Stimulated activated CD4-positive, alpha-beta T cell treated with anti-CD3 and anti-CD28 coated beads, Interleukin-4, amount 100 ng/mL, for 4 hours (primary cell): ENCODE measurements around the gene TSPOAP1.

Experiments used
- DNase-seq, 2 experiments: peaks; one replicate each; pipeline ENCODE4 v3.0.0-alpha.2; 2020

Gene TSPOAP1

GRCh38 chr17:58339755-58340404 is 11.3 kb upstream of the TSPOAP1 start:
- DNase-seq = no peak

DNA sequence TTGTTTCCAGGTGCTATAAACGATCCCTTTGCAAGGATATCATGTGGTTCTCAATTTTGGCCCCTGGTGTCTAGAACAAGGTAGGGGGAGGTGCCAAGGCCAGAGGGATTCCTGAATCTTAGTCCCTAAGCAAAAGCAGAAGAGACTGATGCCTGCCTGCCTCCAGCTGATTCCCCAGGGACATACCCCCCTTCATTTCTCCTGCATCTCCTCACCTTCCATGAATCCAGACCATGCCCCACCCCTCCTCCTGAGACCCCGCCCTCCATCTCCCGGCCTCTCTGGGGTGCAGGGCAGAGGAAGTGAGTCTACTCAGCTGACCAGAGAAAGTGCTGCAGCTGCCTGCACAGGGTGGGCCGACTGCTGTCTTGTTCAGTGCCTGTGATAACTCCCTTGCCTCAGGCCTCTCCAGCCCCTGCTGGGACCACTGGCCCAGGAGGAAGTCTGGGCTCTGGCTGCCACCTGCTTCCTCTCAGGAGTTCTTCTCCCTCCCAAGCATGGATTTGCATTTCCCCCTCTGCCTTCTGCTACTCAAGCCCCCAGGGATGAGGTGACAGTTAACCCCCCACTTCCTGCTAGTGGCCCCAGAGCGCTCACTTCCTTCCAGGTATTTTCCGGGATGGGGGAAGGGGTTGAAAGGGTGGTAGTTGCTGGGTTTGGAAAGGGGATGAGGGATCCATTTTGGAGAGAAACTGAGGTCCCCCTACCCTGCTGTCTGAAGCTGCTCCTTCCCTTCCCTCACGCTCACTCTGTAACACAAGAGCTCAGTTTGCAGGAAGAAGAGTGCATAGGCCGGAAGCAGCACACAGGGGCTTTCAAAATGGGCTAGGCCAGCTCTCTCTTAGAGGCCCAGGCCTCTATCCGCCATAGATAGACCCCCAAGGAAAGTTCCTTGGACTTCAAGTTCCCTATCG is 10.5 kb upstream of the TSPOAP1 start:
- DNase-seq = peak; percentile 39 to 58

- DNase-seq = peak in 1 of 2 experiments; percentile 46
Measured at GRCh38 chr17:58338454-58338840, 9.9 kb upstream of the TSPOAP1 start.

GRCh38 chr17:58337600-58338453 is 9.2 kb upstream of the TSPOAP1 start:
- DNase-seq = peak; percentile 87 to 97

DNA sequence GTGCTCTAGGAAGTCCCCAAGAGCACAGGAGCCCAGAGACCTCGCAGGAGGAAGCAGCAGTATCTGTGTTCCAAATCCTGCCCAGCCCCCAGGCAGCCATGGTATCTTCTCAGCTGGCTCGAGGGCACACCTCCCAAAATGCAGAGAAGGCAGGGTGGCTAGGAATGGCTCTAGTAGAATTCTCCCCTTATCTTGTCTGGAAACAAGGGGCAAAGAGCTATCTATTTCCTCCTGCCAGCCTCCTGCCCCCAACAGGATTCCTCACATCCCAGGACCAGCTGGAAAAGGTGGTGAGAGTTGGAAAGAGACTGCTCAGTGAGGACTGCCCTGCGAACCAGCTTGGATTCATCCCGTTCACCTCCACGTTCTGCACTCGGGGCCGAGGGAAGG is 8.6 kb upstream of the TSPOAP1 start:
- peak; percentile 48 to 53 for DNase-seq

GRCh38 chr17:58336456-58337209 is 8.0 kb upstream of the TSPOAP1 start:
- DNase-seq = no peak

- DNase-seq = peak; percentile 51 to 65
Measured at GRCh38 chr17:58335779-58336455, 7.3 kb upstream of the TSPOAP1 start.

DNA sequence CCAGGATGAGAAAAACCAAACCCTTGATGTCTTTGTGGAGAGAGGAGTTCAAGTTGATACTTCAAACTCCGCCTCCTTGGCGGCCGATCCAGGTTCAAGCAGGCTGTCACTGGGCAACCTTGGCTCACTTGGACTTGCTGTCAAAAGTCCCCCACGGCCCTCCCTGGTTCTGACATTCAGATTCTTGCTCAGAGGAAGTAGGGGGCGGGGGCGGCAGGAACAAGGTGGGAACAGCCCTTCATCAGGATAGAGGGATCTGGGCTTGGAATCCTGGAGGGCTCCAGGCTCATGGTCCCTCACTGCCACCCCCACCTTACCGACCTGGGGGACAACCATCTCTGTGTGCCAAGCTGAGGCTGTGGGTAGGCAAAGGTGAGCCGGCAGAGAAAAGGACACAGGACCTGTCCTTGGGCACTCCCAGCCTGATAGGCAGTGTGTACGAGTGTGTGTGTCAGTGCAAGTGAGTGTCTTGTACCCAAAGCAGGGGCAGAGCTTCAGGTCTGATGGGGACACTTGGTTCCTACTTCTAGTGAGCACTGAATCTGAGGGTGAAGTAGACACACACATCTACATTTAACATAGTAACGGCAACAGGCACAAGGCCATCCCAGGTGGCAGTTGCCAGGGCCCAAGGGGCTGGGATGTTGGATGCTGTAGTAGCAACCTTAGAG is 6.6 kb upstream of the TSPOAP1 start:
- DNase-seq = peak; percentile 40 to 58

- no peak for DNase-seq
Measured at GRCh38 chr17:58334661-58335060, 6.1 kb upstream of the TSPOAP1 start.

DNA sequence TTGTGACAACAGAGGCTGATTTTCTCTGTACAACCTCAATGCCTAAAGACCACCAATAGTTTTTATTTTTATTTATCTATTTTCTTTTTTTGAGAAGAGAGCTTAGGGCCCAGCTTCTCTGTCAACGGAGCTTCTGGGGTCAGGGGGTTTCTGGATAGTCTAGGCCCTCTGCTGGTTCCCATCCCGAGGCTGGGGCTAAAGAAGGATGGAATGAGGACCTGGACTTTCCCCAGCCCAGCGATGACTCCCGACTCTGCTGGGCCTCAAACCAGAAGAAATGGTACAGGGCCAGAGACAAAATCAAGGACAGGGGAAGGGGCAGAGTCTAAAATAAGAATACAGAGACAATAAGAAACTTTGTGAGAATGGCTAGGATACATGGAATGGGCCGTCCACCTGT is 5.7 kb upstream of the TSPOAP1 start:
- DNase-seq = no peak

DNA sequence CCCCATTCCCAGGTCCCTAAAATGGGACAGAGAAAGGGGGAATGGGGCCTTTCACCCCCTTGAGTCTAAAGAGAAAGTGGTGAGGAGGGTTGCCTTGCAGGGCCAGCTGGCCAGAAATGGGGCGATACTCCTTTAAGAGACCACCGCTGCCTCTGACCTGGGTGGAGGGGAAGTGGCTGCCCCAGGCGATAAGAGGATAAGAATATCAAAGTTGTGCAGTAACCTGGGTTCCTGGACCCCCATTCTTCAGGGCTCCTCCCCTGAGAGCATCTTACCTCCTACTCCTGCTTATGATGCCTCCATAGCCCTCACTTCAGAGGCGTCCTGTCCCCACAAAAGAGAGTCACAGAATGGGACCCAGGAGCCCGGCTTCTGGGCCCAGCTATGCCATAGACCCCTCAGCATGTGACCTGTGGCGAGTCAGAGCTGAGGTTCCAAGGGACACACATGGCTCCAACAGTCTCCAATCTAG is 5.2 kb upstream of the TSPOAP1 start:
- DNase-seq = peak in 1 of 2 experiments; percentile 17

- DNase-seq = peak; percentile 75 to 77
Measured at GRCh38 chr17:58332778-58333735, 4.5 kb upstream of the TSPOAP1 start.

GRCh38 chr17:58331815-58332777 is 3.5 kb upstream of the TSPOAP1 start:
- DNase-seq = peak; percentile 95

DNA sequence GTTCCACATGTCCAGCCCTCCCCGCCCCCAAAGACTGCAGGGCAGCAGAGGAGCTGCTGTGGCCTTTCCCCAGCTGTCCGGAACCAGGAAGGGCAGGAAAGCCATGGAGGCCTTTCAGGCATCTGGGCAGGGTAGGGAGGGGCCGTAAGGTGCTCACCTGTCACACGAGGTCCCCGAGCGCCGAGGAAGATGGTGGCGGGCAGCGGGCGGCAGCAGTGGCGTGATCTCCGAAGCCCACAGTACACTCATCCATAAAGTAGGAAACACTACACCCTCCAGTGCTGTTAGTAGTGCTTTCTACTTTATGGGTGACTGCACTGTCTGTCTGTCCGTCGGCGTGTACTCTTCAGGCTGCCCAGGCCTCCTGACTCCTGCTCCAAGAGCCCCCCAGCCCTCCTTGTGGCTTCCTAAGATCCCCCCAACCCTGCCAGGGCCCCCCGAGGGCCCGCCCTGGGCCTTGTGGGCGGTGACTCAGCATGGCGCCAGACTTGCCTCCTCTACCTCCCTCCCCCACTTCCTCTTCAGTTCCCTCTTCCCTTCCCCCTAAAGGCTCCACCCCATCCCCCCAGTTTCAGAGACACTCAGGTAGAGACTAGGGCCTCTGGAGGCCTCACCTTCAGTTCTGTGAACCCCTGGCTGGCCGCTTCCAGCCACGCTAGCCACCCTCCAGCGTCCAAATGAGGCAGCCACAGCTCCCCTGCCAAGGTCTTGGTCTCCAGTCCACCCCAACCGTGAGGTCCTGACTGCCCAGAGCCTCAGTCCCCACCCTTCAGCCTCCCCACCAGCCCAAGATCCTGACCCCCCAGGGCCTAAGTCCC is 2.6 kb upstream of the TSPOAP1 start:
- peak; percentile 79 to 85 for DNase-seq

- DNase-seq = peak; percentile 45 to 50
Measured at GRCh38 chr17:58330538-58330996, 2.0 kb upstream of the TSPOAP1 start.

DNA sequence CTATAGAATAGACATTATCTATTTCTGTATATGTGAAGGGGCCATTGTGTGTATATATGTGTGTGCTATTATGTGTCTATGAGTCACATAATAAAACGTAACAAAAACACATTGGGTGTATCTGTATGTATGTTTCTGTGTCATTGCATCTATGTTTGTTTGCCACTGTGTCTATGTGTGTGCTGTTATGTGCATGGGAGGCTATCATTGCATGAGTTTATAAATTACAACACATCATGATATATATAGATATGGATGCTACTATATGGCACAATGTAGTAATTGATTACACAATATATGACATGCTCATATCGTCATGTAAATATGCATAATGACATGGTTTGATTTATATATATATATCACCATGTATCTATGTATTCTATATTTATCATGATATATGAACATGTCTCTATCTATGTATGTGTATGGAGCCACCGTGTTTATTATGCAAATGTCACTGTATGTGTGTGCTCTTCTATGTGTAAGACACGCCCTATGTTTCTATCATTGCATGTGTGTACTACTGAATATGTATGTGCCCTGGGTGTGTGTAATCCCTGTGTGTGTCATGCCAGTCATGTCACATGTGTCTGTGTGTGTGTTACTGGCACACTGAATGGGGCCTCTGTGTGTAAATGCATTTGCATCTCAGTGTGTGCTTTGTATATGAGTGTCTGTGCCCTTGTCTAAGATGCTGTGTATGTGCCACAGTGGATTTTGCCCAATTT is 1.4 kb upstream of the TSPOAP1 start:
- DNase-seq = peak; percentile 48 to 67
